Effector CD8-positive, alpha-beta T cell (primary cell): ENCODE data around the gene TFEC.
"Not testable (repeated sequence)": the region's sequence is repeated elsewhere in the genome, so short reads cannot be mapped to it uniquely, and the experiment has no call there.

Experiments used
- DNase-seq: peaks from one replicate; lab custom pipeline; 2025; lab: John Stamatoyannopoulos, UW
- total RNA-seq, 4 experiments: gene quantifications; one replicate each; lab custom pipeline; 2026; lab: John Stamatoyannopoulos, UW

Gene TFEC, protein sequence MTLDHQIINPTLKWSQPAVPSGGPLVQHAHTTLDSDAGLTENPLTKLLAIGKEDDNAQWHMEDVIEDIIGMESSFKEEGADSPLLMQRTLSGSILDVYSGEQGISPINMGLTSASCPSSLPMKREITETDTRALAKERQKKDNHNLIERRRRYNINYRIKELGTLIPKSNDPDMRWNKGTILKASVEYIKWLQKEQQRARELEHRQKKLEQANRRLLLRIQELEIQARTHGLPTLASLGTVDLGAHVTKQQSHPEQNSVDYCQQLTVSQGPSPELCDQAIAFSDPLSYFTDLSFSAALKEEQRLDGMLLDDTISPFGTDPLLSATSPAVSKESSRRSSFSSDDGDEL
- 0 to 0.18 (median 0.04) reads per million in 4 experiments for total RNA-seq

DNA sequence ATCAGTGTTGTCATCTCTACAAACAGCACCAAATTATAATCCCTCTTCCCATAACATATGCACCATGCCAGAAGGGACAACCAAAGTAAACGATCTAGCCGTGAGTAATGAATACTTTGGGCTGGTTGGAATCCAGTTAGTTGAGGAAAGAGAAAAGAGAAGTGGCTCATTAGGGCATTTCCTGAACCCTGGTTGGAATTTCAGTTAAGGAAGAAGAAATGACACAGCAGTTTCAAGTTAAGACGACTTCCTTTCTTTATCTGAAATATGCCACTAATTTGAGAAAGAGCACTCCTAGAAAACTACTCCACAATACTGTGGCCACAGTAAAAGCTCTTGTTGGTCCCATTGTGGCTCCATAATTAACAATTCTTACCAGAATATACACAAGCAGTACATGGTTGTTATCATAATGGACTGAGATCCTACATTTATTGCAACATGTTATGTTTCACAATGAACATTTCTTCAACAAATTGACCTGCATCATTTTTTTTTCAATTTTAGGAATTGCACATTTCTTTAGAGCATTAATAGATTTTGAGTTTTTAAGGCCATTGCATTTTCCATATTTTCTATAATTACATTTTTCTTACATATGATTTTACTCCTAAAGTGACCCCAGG is at the start of gene TFEC:
TSS of gene TFEC (minus strand) at position 113 of the 626 bp plus-strand sequence. CDS start 46,322 bp downstream, outside the sequence.
- DNase-seq: no peak

DNA sequence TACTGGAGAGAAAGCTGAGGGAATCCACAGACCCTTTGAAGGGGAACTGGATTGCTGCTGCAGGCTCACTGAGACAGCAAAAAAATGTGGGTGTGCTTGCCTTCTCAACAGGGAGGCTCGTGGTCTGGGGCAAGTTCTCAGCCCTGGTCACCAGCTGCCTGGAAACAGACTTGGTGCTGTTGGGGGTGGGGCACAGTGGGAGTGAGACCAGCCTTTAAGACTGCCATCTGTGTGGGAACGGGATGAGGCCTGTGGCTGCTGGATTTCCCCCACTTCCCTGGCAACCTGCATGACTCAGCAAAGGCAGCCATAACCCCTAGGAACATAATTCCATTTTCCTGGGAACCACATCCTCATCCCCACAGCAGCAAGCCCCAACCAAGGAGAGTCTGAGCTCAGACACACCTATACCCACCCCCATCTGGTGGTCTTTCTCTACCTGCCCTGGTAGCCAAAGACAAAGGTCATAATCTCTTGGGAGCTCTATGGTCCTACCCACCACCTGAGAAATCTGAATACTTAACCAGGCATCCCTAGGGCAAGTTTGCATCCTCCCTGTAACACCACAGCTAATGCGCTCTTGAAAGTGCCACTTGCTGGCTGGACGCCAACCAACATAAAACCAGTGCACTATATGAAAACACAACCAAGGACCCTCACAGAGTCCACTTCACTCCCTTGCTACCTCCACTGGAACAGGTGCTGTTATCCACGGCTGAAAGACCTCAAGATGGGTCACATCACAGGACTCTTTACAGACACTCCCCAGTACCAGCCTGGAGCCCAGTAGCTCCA is 45.0 kb upstream of the TFEC start:
- DNase-seq: no peak

DNA sequence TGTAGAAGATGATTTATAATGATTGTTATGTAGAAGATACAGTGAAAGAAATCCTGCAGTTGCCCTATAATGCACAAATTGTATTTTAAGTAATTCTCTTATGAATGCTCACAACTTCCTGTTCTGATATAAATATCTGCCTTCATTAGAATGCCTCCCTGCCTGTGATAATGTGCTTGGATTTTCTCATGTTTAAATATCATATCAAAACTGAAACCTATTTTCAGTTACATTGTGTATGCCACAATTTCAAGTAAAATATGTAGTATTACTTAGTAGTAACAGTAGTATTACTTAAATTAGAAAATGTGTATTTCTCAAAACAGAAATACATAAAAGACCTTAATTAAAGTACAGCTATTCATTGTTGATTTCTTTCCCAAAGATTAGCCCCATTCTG is 41.1 kb upstream of the TFEC start:
- no peak for DNase-seq

DNA sequence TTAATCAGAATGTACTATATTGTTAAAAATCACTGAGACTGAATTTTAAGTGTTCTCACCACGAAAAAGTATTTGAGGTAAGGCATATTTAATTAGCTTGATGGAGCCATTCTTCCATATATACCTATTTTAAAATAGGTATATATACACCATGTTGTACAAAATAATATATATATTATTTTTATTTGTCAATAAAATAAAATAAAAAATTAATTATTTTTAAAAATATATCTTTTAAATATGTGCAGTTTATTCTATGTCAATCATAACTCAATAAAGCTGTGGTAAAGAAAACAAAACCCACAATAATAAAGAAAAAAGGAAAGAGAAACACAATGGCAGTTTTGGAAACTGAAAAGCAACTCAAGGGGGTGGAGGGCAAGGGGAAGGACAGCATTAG is 33.6 kb upstream of the TFEC start:
- no peak for DNase-seq

DNA sequence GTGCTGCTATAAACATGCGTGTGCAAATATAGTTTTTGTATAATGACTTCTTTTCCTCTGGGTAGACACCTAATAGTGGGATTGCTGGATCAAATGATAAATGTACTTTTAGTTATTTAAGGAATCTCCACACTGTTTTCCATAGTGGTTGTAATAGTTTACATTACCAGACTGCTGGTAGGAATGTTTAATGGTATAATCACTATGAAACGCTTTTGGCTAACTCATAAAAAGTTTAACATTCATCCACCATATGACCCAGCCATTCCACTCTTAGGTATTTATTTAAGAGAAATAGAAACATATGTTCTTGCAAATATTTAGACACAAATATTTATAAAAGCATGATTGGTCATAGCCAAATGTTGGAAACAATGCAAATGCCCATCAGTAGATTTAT is 32.1 kb upstream of the TFEC start:
- no peak for DNase-seq

DNA sequence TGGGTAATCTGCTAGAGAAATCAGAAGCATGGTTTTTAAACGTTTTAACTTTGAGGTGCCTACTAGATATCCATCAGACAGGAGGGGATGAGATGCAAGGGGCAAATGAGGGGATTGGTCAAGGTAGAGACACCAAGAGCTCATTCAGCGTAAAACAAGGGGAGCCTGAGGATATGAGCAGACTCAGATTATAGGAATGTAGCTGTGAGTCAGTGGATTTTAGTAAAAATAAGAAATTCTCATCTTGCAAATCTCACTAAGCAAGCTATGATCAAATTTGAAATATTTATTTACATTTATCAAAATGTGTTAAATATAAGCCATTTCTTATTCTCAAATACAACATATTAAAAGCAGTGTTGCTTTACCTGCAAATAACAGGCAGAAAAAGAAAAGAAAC is 21.4 kb upstream of the TFEC start:
- DNase-seq: no peak

DNA sequence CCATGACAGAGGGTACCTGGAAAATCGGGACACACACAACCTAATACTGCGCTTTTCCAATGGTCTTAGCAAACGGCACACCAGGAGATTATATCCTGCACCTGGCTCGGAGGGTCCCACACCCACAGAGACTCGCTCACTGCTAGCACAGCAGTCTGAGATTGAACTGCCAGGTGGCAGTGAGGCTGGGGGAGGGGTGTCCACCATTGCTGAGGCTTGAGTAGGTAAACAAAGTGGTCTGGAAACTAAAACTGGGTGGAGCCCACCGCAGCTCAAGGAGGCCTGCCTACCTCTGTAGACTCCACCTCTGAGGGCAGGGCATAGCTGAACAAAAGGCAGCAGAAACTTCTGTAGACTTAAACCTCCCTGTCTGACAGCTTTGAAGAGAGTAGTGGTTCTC is 16.7 kb upstream of the TFEC start:
- DNase-seq: not testable (repeated sequence)

DNA sequence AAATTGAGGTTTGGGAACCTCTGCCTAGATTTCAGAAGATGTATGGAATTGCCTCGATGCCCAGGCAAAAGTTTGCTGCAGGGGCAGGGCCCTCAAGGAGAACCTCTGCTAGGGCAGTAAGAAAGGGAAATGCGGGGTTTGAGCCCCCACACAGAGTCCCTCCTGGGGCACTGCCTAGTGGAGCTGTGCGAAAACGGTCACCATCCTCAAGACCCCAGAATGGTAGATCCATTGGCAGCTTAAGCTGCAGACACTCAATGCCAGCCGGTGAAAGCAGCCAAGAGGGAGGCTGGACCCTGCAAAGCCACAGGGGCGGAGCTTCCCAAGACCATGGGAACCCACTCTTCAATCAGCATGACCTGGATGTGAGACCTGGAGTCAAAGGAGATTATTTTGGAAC is 15.0 kb upstream of the TFEC start:
- no peak for DNase-seq

DNA sequence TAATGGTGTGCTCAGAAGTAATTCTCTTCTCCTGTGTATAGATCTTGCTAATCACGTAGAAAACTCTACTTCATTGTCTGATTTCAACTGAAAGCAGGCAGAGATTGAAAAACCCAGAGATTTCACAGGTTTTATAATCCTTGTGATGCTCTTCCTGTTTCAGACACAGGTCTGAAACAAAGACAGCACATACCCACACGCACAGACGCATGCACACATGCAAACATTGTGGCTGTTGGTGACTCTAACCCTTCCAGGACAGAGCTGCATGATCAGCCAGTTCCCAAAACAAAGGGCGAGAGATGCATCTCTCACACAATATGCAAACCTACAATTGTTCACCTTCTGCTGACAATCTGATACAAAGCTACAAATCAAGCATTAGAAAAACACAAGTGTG is 11.1 kb upstream of the TFEC start:
- no peak for DNase-seq

DNA sequence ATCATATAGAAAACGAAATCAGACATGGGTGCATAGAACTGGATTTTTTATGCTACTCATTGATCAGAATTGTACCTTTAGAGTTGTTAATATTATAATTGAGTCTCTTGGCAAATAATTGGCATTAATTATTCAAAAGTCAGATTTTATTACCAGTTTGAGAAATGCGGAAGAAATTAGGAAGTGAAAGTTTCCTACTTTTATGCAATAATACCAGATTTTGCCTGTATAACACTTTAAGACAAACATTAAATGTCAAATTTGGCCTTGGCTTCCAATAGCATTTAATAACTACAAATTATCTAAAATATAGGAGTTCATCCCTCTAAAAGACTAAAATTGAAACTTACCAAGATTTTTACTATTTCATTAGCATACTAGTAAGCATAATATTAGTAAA is 6.8 kb upstream of the TFEC start:
- no peak for DNase-seq

DNA sequence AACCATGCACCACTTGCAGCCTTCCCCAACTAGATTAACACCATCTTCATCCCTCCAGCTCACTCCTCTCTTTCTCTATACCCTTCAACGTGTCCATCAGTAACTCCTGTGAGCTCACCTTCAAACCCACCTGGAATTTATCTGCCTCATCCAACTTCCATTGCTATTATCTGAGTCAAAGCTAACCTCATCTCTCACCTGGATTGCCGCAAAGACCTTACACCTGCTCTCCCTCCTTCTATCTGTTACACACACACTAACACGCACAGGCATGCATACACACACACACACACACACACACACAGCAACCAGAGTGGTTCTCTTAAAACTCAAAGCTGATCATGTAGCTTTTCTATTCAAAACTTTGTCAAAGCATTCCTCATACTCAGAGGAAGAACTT is 3.8 kb upstream of the TFEC start:
- DNase-seq: no peak

DNA sequence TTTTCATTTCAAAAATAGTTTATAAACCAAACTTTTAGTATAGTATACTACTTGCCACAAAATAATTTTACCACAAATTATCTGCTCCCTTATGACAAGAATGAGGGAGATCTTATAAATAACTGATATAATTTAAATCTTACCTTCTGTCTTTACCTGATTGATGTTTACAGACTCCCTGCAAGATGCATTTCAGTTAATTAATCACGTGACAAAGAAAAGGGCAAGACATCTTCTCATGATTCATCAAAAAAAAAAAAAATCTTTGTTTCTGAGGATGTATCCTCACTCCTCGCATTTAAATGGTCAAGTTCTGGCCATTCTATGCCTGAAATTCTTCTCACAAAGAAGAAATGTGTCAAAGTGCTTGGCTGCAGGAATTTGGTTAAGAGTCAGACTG is 2.3 kb upstream of the TFEC start:
- DNase-seq: no peak

DNA sequence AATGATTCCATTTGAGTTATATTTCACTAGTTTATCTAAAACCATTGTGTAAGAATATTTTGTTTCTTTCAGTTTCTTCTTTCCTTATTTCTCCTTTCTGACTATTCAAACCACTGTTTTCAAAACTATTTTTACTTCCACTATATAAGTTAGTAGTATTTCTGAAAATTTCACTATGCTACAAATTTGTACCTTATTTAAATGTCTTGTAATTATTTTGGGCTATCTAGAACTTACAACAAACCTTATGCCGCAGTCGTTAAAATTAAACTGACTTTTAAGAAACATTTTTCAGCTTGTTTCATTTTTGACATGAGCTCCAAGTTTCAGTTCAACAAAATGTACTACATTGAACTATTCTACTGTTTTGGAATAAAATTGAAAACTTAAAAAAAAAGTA is 1.8 kb downstream of the TFEC start:
- DNase-seq: no peak

DNA sequence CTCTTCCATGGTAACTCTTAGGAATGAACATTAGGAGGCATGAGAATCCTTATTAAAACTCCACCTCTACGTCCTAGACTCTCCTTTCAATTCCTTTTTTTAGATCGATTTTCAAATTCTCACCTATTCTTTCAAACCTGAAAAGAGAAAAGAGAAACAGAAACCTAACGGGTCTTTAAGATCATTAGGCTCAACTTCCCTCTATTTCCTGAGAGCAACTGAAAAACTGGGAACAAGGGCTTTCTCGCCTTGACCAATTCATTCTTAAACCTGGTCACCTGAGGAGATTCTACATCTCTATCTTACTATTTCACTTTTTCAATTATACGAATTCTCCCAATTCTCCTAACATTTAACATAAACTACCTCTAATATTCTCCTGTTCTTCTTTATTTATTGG is 2.8 kb downstream of the TFEC start:
- no peak for DNase-seq

DNA sequence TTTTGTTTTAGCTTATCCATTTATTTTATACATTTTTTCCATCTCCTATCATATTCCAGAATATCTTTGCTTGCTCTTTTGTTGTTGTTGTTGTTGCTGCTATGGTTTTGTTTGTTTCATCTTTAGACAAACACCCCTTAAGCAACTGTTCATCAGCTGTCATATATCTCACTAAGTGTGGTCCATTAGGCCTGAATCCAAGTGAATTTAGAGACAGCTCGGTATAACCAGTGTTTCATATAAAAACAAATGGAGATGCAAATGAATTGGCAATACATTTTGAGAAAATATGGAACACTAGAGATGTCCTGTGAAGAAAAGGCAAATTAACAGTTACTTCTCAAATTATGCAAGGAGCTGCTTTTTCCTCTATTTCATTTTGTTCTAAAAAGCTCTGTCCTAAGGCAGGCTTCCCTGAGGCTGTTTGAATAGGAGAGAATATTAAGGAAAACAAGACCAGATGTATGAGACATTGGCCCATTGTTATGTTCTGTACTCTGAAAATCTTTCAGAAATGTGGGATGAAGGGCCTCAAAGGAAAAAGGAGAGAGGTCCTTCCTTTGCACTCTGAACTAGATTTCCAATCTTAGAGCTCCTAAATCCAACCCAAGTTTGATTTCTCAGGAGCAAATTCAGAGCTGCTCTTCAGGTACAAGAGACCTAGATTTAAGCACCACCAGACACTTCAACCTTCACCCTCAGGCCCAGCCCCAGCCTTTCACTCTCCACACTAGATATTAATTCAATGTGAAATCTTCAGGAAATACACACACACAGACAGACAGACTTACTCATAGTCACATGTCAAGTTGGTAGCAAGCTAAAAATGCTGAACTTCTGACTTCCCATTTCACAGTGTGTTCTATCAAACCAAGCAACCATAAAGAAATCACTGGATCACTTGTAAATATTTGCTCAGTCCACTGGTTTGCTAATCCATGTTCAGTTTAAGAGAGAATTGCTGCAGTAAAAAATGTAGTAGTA is 5.4 kb downstream of the TFEC start:
- no peak for DNase-seq

DNA sequence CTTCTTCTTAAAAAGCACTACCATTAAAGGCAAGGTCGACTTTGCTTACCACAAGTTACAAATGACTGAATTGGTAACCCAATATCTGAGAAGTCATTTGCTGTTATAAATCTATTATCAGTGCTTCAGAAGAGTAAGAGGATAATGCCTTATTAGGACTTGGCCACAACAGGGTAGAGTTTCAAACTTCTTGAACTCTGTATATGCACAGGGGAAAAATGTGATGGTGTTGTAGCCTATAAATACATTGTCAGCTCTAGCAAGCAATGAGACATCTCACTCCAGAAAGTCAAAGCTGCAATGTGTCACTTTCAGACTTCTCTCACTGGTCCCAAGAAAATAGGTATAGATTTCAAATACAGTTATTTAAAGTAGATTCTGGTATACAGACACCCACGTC is 9.3 kb downstream of the TFEC start:
- no peak for DNase-seq

DNA sequence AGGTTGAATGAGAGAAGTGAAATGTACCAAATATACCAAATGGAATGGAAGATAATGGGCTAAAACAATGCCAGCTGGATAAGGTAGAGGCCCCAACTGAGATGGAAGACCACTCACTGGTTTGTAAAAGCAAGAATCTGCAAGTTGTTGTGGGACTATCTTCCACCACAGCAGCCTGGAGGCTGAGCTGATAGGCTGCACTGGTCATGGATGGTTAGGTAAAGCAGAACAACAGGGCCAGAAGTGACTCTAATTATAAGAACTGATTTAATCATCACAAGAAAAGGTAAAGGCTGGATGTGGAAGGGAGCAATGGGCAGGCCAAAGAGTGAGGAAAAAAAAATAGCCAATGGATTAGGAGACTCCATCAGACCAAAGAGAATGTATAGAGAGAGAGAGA is 11.8 kb downstream of the TFEC start:
- DNase-seq: no peak

DNA sequence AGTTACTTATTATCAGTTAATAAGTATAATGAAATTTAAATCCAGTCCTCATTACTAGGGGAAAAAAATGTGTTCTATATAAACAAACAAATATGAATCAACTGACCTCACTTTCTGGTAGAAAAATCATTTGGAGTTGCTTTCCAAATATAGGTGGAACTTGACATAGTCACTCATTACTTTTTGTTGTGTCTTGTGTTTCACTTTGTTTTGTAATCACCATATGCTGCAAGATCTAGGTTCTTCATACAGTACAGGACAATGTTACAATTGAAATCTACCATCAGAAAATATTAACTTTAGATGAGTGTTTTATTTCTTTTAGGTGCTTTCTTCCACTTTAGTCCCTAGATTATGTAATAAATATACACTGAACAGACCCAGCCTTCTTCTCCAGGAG is 16.9 kb downstream of the TFEC start:
- no peak for DNase-seq

DNA sequence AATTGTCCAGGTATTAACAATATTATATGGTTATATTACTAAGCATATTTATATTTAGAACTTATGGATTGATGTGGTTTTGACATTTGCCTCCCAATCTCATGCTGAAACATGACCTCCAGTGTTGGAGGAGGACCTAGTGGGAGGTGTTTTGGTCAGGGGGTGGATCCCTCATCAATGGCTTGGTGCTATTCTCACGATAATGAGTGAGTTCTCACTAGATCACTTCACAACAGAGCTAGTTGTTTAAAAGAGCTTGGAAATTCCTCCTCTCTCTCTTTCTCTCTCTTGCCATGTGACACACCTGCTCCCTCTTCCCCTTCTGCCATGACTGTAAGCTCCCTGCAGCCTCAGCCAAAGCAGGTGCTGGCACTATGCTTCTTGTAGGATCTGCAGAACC is 19.0 kb downstream of the TFEC start:
- no peak for DNase-seq

DNA sequence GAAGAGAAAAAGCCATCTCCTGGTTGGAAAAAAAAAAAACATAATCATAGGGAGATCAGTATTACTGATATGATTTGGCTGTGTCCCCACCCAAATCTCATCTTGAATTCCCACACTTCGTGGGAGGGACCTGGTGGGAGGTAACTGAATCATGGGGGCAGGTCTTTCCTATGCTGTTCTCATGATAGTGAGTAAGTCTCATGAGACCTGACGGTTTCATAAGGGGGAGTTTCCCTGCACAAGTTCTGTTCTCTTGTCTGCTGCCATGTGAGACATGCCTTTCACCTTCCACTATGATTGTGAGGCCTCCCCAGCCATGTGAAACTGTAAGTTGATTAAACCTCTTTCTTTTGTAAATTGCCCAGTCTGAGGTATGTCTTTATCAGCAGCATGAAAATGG is 25.8 kb downstream of the TFEC start:
- DNase-seq: not testable (repeated sequence)

DNA sequence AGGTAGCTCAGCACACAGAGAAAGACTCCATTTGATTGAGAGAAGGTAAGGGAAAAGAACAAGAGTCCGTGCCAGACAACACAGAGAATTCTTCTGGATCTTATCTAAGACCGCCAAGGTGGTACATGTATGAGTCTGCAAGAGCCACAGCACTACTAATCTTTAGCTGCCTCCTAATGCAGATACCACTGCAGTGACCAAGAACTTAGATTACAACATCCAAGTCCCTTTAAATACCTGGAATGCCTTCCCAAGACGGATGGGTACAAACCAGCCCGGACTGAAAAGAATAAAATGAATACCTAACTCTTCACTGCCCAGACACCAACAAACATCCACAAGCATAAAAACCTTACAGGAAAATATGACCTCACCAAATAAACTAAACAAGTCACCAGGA is 33.3 kb downstream of the TFEC start:
- DNase-seq: no peak

DNA sequence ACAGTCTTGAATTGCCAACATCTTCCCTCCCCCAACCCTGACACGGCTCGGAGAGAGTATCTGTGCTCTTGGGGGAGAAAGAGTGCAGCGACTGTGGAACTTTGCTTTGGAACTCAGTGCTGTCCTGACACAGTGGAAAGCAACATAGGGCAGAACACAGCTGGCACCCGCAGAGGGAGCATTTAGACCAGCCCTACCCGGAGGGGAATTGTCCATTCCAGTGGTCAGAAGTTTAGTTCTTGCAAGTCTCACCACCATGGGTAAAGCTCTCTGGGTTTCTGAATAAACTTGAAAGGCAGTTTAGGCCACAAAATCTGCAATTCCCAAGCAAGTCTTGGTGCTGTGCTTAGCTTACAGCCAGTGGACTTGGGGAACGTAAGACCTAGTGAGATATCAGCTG is 34.9 kb downstream of the TFEC start:
- no peak for DNase-seq
